ENCODE data around the gene ADGRV1. TPM values are rescaled to one million over a fixed set of nuclear protein-coding genes. Genes with fewer than 3 reads are reported as not detected.
A peak's percentile ranks its signal among the peaks of the same experiment; 100 is the strongest.

The ADGRV1 gene
- total and polyA plus RNA-seq, 2 experiments from 2014 or later = 15.5 to 19.6 TPM

- H3K36me3 ChIP-seq = no peaks in the 10 kb centered on the region
- no peak overlapping the region for H3K4me3 ChIP-seq
- DNase-seq (ENCODE audit: low read depth in 1 of 2, low spot score in 1 of 2) = no peak
- H3K4me1 ChIP-seq (ENCODE audit: low read depth) = no peaks in the 10 kb centered on the region
- H3K27ac ChIP-seq = no peak overlapping the region
- no peaks in the 10 kb centered on the region for H3K9me3 ChIP-seq (ENCODE audit: low read depth)
- H3K27me3 ChIP-seq = peaks cover 10% of the 10 kb centered on the region
- no peak for TF ChIP-seq CTCF (IDR thresholded peaks at IDR 0.05; ENCODE audit: low read depth, low read length)
Observed at GRCh38 chr5:90551376-90551775, 7.2 kb upstream of the ADGRV1 start.

GRCh38 chr5:90553711-90554110 lies 4.9 kb upstream of the ADGRV1 start:
- Histone ChIP-seq H3K4me1 (ENCODE audit: low read depth) (peaks cover 2% of the 10 kb centered on the region), H3K4me3 (no peak overlapping the region), H3K9me3 (ENCODE audit: low read depth) (no peaks in the 10 kb centered on the region), H3K27me3 (peaks cover 28% of the 10 kb centered on the region), H3K27ac (no peak overlapping the region), H3K36me3 (no peaks in the 10 kb centered on the region)
- DNase-seq (ENCODE audit: low read depth in 1 of 2, low spot score in 1 of 2) = no peak
- no peak for TF ChIP-seq CTCF (IDR thresholded peaks at IDR 0.05; ENCODE audit: low read depth, low read length)

GRCh38 chr5:90554358-90555006 lies 4.1 kb upstream of the ADGRV1 start:
- no peak overlapping the region for H3K27ac ChIP-seq
- TF ChIP-seq CTCF (IDR thresholded peaks at IDR 0.05; ENCODE audit: low read depth, low read length) = no peak
- no peaks in the 10 kb centered on the region for H3K9me3 ChIP-seq (ENCODE audit: low read depth)
- H3K27me3 ChIP-seq = peaks cover 28% of the 10 kb centered on the region
- no peak overlapping the region for H3K4me3 ChIP-seq
- DNase-seq (ENCODE audit: low read depth in 1 of 2, low spot score in 1 of 2) = no peak
- H3K4me1 ChIP-seq (ENCODE audit: low read depth) = peaks cover 2% of the 10 kb centered on the region
- no peaks in the 10 kb centered on the region for H3K36me3 ChIP-seq

GRCh38 chr5:90555666-90556065 lies 2.9 kb upstream of the ADGRV1 start:
- peaks cover 2% of the 10 kb centered on the region for H3K4me1 ChIP-seq (ENCODE audit: low read depth)
- H3K36me3 ChIP-seq = no peaks in the 10 kb centered on the region
- no peak overlapping the region for H3K27ac ChIP-seq
- no peak for DNase-seq (ENCODE audit: low read depth in 1 of 2, low spot score in 1 of 2)
- H3K9me3 ChIP-seq (ENCODE audit: low read depth) = no peaks in the 10 kb centered on the region
- H3K27me3 ChIP-seq = peaks cover 28% of the 10 kb centered on the region
- H3K4me3 ChIP-seq = no peak overlapping the region
- TF ChIP-seq CTCF (IDR thresholded peaks at IDR 0.05; ENCODE audit: low read depth, low read length) = no peak

GRCh38 chr5:90557391-90557790 lies 1.2 kb upstream of the ADGRV1 start:
- peaks cover 28% of the 10 kb centered on the region for H3K27me3 ChIP-seq
- DNase-seq (ENCODE audit: low read depth in 1 of 2, low spot score in 1 of 2) = no peak
- H3K27ac ChIP-seq = no peak overlapping the region
- no peaks in the 10 kb centered on the region for H3K9me3 ChIP-seq (ENCODE audit: low read depth)
- no peaks in the 10 kb centered on the region for H3K36me3 ChIP-seq
- TF ChIP-seq CTCF (IDR thresholded peaks at IDR 0.05; ENCODE audit: low read depth, low read length) = no peak
- H3K4me1 ChIP-seq (ENCODE audit: low read depth) = peaks cover 2% of the 10 kb centered on the region
- H3K4me3 ChIP-seq = peak overlapping the region; percentile 74
